PC-3 (cell line): ENCODE results near the gene MSL3B.

Experiments
- ATAC-seq: fragments of 200-7000 bp; cut with Tn5 transposase; 2 replicates; pipeline ENCODE4 v1.9.1; 2020; ENCODE audit warnings: mild to moderate bottlenecking, moderate library complexity
- BruUV-seq: library from RNA; stranded (reverse); fragments of 400-500 nt; replicated peaks from 2 replicates; lab custom pipeline; 2021; lab: Mats Ljungman, UMichigan
- CTCF ChIA-PET: fragments of 300-600 bp; sonication (Branson Sonifier 250); formaldehyde crosslinking; loops from one replicate; lab custom pipeline; 2022; ENCODE audit warnings: antibody characterized with exemption; lab: Charles Lee
- POLR2A ChIA-PET: fragments of 300-600 bp; sonication (Branson Sonifier 250); formaldehyde crosslinking; loops from one replicate; lab custom pipeline; 2022; ENCODE audit warnings: antibody characterized with exemption; ENCODE audit not compliant: unreplicated experiment; lab: Charles Lee
- DNase-seq: peaks from one replicate; pipeline ENCODE4 v3.0.0-alpha.2; 2015
- H2AFZ ChIP-seq: fragments of 300-600 bp; sonication (generic); 2 replicates; pipeline ENCODE4 v1.6.0; 2016; ENCODE audit warnings: antibody characterized with exemption, low read length
- H3F3A ChIP-seq: fragments of 300-600 bp; sonication (generic); one replicate; pipeline ENCODE4 v1.6.0; 2017; ENCODE audit warnings: antibody characterized with exemption, low read length, control low read depth, mild to moderate bottlenecking; ENCODE audit not compliant: unreplicated experiment
- H3K27ac ChIP-seq: fragments of 300-600 bp; sonication (generic); 2 replicates; pipeline ENCODE4 v1.5.1; 2016; ENCODE audit warnings: mild to moderate bottlenecking, low read length
- H3K27me3 ChIP-seq: fragments of 300-600 bp; sonication (generic); 2 replicates; pipeline ENCODE4 v1.6.1; 2016; ENCODE audit warnings: low read length, mixed read lengths
- H3K36me3 ChIP-seq: fragments of 300-600 bp; sonication (generic); 2 replicates; pipeline ENCODE4 v1.6.1; 2016; ENCODE audit warnings: low read depth, mixed run types, low read length, mixed read lengths
- H3K4me1 ChIP-seq: fragments of 300-600 bp; sonication (generic); 2 replicates; pipeline ENCODE4 v1.5.1; 2016; ENCODE audit warnings: low read length; ENCODE audit not compliant: insufficient read depth
- H3K4me2 ChIP-seq: fragments of 300-600 bp; sonication (generic); 2 replicates; pipeline ENCODE4 v1.6.0; 2016; ENCODE audit warnings: low read length
- H3K4me3 ChIP-seq: fragments of 300-600 bp; sonication (generic); 2 replicates; pipeline ENCODE4 v1.5.1; 2016; ENCODE audit warnings: mild to moderate bottlenecking, low read length, mixed read lengths
- H3K79me2 ChIP-seq: fragments of 300-600 bp; sonication (generic); 2 replicates; pipeline ENCODE4 v1.6.1; 2017; ENCODE audit warnings: low read length, mixed read lengths
- H3K9ac ChIP-seq: fragments of 300-600 bp; sonication (generic); 2 replicates; pipeline ENCODE4 v1.6.0; 2016; ENCODE audit warnings: mild to moderate bottlenecking, low read length
- H3K9me2 ChIP-seq: fragments of 300-600 bp; sonication (generic); replicated peaks from 2 replicates; pipeline ENCODE4 v1.6.1; 2016; ENCODE audit warnings: mixed run types, low read length, mixed read lengths
- H3K9me3 ChIP-seq: fragments of 300-600 bp; sonication (generic); 2 replicates; pipeline ENCODE4 v1.6.1; 2016; ENCODE audit warnings: low read length, mixed read lengths
- H4K20me1 ChIP-seq: fragments of 300-600 bp; sonication (generic); 2 replicates; pipeline ENCODE4 v1.6.1; 2016; ENCODE audit warnings: low read length, mixed read lengths
- CTCF ChIP-seq: fragments of 300-600 bp; sonication (generic); conservative IDR thresholded peaks from 2 replicates; pipeline ENCODE4 v1.5.1; 2017; ENCODE audit warnings: antibody characterized with exemption, low read depth, mild to moderate bottlenecking, low read length
- EZH2 ChIP-seq: fragments of 300-600 bp; sonication (generic); IDR thresholded peaks from one replicate; pipeline ENCODE4 v1.6.1; 2017; ENCODE audit warnings: antibody characterized with exemption, mild to moderate bottlenecking, low read length; ENCODE audit not compliant: unreplicated experiment
- EZH2phosphoT487 ChIP-seq: fragments of 300-600 bp; sonication (generic); IDR thresholded peaks from 2 replicates; pipeline ENCODE4 v1.6.1; 2018; ENCODE audit warnings: mild to moderate bottlenecking, antibody characterized with exemption, low read length, borderline replicate concordance
- intact Hi-C: fragments of 100-400 bp; cut with micrococcal nuclease; formaldehyde crosslinking; loops from 2 replicates; pipeline ENCODE4 v1.9.0; 2023

MSL3B gene

GRCh38 chr2:233871432-233871831 is 3.2 kb upstream of the MSL3B start:
- no peaks in the 10 kb centered on the region for H4K20me1 ChIP-seq
- H3K4me3 ChIP-seq, result no peak overlapping the region
- ChIA-PET POLR2A (no interaction called here), CTCF (no interaction called here)
- H3K36me3 ChIP-seq, result 0 out of 2 replicates have a peak, but pooled peaks cover 5% of the 10 kb centered on the region
- H3K9me2 ChIP-seq, result no peaks in the 10 kb centered on the region
- peaks cover 15% of the 10 kb centered on the region for H3K79me2 ChIP-seq
- H3K4me2 ChIP-seq, result no peak overlapping the region
- ATAC-seq (no peak), DNase-seq (no peak)
- H3K27ac ChIP-seq, result no peak overlapping the region
- H2AFZ ChIP-seq, result no peak overlapping the region
- TF ChIP-seq EZH2 (no peak), CTCF (no peak), EZH2phosphoT487 (no peak)
- no peaks in the 10 kb centered on the region for H3K4me1 ChIP-seq
- H3K27me3 ChIP-seq, result no peaks in the 10 kb centered on the region
- no peak overlapping the region for H3K9ac ChIP-seq
- no peaks in the 10 kb centered on the region for H3F3A ChIP-seq
- no peaks in the 10 kb centered on the region for H3K9me3 ChIP-seq
- BruUV-seq, result no TSS peak
- intact Hi-C loops, result no loop called here

GRCh38 chr2:233866479-233866878 is 1.7 kb downstream of the MSL3B start:
- H2AFZ ChIP-seq, result no peak overlapping the region
- H3K4me2 ChIP-seq, result no peak overlapping the region
- DNase-seq (no peak), ATAC-seq (no peak)
- H4K20me1 ChIP-seq, result no peaks in the 10 kb centered on the region
- no peak overlapping the region for H3K4me3 ChIP-seq
- no peaks in the 10 kb centered on the region for H3K27me3 ChIP-seq
- POLR2A ChIA-PET, result no interaction called here
- no peaks in the 10 kb centered on the region for H3K9me3 ChIP-seq
- intact Hi-C loops, result no loop called here
- no peaks in the 10 kb centered on the region for H3F3A ChIP-seq
- 0 out of 2 replicates have a peak, but pooled peaks cover 9% of the 10 kb centered on the region for H3K4me1 ChIP-seq
- CTCF ChIA-PET, result no interaction called here
- H3K27ac ChIP-seq, result no peak overlapping the region
- no peaks in the 10 kb centered on the region for H3K9me2 ChIP-seq
- peaks cover 34% of the 10 kb centered on the region for H3K79me2 ChIP-seq
- H3K9ac ChIP-seq, result no peak overlapping the region
- no TSS peak for BruUV-seq
- TF ChIP-seq EZH2, result no peak
- no peak for TF ChIP-seq EZH2phosphoT487
- no peak for TF ChIP-seq CTCF
- H3K36me3 ChIP-seq, result 0 out of 2 replicates have a peak, but pooled peaks cover 12% of the 10 kb centered on the region

GRCh38 chr2:233865838-233866237 is 2.3 kb downstream of the MSL3B start:
- peak overlapping the region; percentile 15; the same call in 1 of the 2 replicates for H3K4me3 ChIP-seq
- ATAC-seq, result no peak
- DNase-seq, result peak; percentile 10
- H3K79me2 ChIP-seq, result peaks cover 34% of the 10 kb centered on the region
- no peak overlapping the region for H3K9ac ChIP-seq
- no peaks in the 10 kb centered on the region for H3F3A ChIP-seq
- TF ChIP-seq CTCF (peak; percentile 60), EZH2phosphoT487 (no peak)
- no peaks in the 10 kb centered on the region for H3K27me3 ChIP-seq
- POLR2A ChIA-PET, result no interaction called here
- H4K20me1 ChIP-seq, result no peaks in the 10 kb centered on the region
- no TSS peak for BruUV-seq
- no peaks in the 10 kb centered on the region for H3K9me3 ChIP-seq
- CTCF ChIA-PET, result no interaction called here
- intact Hi-C loops, result no loop called here
- H2AFZ ChIP-seq, result no peak overlapping the region
- 0 out of 2 replicates have a peak, but pooled peaks cover 12% of the 10 kb centered on the region for H3K36me3 ChIP-seq
- H3K9me2 ChIP-seq, result no peaks in the 10 kb centered on the region
- H3K4me2 ChIP-seq, result peak overlapping the region; percentile 39
- H3K27ac ChIP-seq, result no peak overlapping the region
- 0 out of 2 replicates have a peak, but pooled peaks cover 9% of the 10 kb centered on the region for H3K4me1 ChIP-seq
